ENCODE data around the gene PSPC1. TPM values are rescaled to one million over a fixed set of nuclear protein-coding genes. Genes with fewer than 3 reads are reported as not detected.

Gene PSPC1
- total RNA-seq, 1 donor from 2014 or later = 27.6 TPM

Other genes with a start within 250 kb of the PSPC1 start
- gene TPTE2, start 221.4 kb downstream of the PSPC1 start, total RNA-seq = not detected
- gene MPHOSPH8, start 149.3 kb downstream of the PSPC1 start, total RNA-seq = 29.2 TPM
- gene ZMYM5, start 80.7 kb upstream of the PSPC1 start, total RNA-seq = 6.4 TPM
- gene ZMYM2, start 175.8 kb upstream of the PSPC1 start, total RNA-seq = 49.8 TPM

Measured in left ventricle myocardium superior (tissue), 1 donor.